GM23338 (cell line): ENCODE measurements around the gene NT5DC3.

Experiments
- CREB1 ChIP-seq: fragments of 250-450 bp; sonication (Bioruptor Pico); IDR thresholded peaks from 2 replicates; pipeline ENCODE4 v1.5.0; 2020; ENCODE audit warnings: low read depth, mild to moderate bottlenecking, moderate library complexity
- CTCF ChIP-seq, 2 experiments: fragments of 200-600 bp in 1 of 2; sonication (generic) in 1 of 2; conservative IDR thresholded peaks; 2 replicates each; pipeline versions ENCODE4 v1.5.1 to v1.6.1; 2016 to 2017; ENCODE audit warnings: antibody characterized with exemption in 2 of 2, low read depth in 2 of 2, mild to moderate bottlenecking in 2 of 2, moderate library complexity in 1 of 2
- ETS1 ChIP-seq: IDR thresholded peaks from 2 replicates; pipeline ENCODE4 v1.6.1; 2016; ENCODE audit warnings: antibody characterized with exemption
- REST ChIP-seq: IDR thresholded peaks from one replicate; pipeline ENCODE4 v1.6.1; 2018; ENCODE audit warnings: antibody characterized with exemption; ENCODE audit not compliant: unreplicated experiment

- no peak for TF ChIP-seq CTCF (conservative IDR thresholded peaks at IDR 0.05; ENCODE audit: low read depth in 2 of 2)
- no peak for TF ChIP-seq REST
- TF ChIP-seq CREB1 (CRISPR knock-in tag) = no peak
- TF ChIP-seq ETS1 = no peak
Measured at GRCh38 chr12:103880299-103881142, 39.5 kb upstream of the NT5DC3 start.
